ENCODE data around the gene HMGN3.

DNA sequence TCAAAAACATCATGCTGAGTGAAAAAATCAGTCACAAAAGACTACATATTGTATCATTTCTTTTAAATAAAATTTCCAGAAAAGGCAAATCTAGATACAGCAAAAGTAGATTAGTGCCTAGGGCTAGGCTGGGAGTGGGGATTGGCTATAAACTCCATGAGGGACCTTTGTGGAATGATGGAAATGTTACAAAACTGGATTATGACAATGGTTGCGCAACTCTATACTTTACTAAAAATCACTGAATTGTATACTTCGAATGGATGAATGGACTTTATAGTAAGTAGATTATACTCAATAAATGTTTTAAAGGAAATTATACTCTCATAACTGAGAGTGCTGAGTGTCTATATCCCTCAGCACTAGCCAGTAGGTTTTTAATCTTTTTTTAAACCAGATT, 4.3 kb downstream of the HMGN3 start:
- TF ChIP-seq, protein P1, sequence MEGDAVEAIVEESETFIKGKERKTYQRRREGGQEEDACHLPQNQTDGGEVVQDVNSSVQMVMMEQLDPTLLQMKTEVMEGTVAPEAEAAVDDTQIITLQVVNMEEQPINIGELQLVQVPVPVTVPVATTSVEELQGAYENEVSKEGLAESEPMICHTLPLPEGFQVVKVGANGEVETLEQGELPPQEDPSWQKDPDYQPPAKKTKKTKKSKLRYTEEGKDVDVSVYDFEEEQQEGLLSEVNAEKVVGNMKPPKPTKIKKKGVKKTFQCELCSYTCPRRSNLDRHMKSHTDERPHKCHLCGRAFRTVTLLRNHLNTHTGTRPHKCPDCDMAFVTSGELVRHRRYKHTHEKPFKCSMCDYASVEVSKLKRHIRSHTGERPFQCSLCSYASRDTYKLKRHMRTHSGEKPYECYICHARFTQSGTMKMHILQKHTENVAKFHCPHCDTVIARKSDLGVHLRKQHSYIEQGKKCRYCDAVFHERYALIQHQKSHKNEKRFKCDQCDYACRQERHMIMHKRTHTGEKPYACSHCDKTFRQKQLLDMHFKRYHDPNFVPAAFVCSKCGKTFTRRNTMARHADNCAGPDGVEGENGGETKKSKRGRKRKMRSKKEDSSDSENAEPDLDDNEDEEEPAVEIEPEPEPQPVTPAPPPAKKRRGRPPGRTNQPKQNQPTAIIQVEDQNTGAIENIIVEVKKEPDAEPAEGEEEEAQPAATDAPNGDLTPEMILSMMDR (IDR thresholded peaks at IDR 0.05; ENCODE audit: low read depth, low read length) = no peak
- TF ChIP-seq POLR2A (IDR thresholded peaks at IDR 0.05; ENCODE audit: extremely low read depth, insufficient read length) (no peak), MYC (IDR thresholded peaks at IDR 0.05; ENCODE audit: low read depth, low read length) (no peak)
- TF ChIP-seq, protein P2, sequence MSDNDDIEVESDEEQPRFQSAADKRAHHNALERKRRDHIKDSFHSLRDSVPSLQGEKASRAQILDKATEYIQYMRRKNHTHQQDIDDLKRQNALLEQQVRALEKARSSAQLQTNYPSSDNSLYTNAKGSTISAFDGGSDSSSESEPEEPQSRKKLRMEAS (IDR thresholded peaks at IDR 0.05; ENCODE audit: low read depth, low read length) = no peak

All from NB4 (cell line).